Pericardium fibroblast (primary cell): ENCODE data around the gene ZBTB7C. TPM values are rescaled to one million over a fixed set of nuclear protein-coding genes. Genes with fewer than 3 reads are reported as not detected.

ENCODE experiments used
- total RNA-seq: library from RNA; depleted of rRNA; stranded (reverse); fragments of >200 nt; gene quantifications from 2 replicates; pipeline ENCODE4 v1.2.3, GENCODE V29; 2015

The ZBTB7C gene
- total RNA-seq, result 0.82 and 0.85 TPM in 2 replicates

DNA sequence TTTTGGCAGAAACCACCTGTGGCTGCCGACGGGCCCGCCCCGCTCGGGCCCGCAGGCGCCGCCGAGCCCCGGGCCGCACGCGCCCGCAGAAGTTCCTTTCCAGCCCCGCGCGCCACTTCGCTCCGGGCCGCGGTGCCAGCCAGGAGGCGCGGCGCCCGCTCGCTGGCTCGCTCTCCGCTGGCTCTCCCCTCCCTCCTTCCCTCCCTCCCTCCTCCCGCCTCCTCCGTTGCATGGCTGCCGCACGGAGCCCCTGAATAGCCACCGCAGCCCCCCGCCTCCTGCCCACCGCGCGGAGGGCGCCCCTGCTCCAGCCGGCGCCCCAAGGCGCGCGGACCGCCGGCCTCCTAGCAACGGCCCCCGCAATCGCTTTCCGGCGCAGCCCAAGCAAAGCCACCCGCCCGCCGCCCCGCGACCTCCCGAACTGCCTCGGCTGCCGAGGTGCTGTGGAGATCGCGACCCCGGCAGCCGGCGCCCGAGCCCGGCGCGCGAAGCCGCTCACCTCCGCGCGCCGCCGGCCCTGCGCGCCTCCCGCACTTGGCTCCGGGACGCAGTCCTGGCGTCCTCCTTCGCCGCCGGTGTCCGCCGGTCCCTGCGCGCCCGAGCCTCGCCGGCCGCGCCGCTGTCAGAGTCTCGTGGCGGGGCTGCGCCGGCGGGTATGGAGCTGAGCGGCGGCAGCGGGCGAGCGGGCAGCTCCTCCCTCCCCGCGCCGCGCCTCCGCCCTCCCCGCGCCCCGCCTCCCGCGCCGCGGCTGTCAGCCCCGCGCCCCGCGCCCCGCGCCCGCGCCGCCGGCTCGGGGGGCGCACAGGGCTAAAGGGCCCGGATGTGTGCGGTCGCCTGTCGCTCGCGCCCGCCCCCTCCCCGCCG lies at the start of gene ZBTB7C:
Gene ZBTB7C, minus strand, starts transcription at position 657 of the 864 bp plus-strand sequence.

Other genes starting within 250 kb of the ZBTB7C start
- 73.7 and 79.6 TPM in 2 replicates for gene CTIF, start 129.6 kb upstream of the ZBTB7C start, total RNA-seq